ENCODE results near the gene CHST12.

DNA sequence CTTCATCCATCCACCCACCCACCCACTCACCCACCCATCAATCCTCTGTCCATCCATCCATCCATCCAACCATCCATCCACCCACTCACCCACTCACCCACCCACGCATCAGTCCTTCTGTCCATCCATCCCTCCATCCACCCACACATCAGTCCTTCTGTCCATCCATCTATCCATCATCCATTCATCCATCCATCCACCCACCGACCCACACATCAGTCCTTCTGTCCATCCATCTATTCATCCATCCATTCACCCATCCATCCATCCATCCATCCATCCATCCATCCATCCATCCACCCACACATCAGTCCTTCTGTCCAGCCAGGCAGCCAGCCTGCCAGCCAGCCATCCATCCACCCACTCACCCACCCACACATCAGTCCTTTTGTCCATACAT, 88.6 kb downstream of the CHST12 start:
- TF ChIP-seq CTCF (IDR thresholded peaks at IDR 0.05) (no peak), POLR2A (IDR thresholded peaks at IDR 0.05) (no peak)

Data from adrenal gland (tissue), 5 donors.